Astrocyte (in vitro differentiated cells and primary cell): ENCODE results near the gene DGKB.

Experiments used
- CTCF ChIP-seq: IDR thresholded peaks from 2 replicates; pipeline ENCODE4 v1.5.1; 2011; ENCODE audit warnings: low read depth, mild to moderate bottlenecking, inconsistent platforms, low read length, moderate library complexity; ENCODE audit not compliant: insufficient read depth
- EZH2 ChIP-seq: IDR thresholded peaks from 2 replicates; pipeline ENCODE4 v1.6.1; 2012; ENCODE audit warnings: mild to moderate bottlenecking, low read length, inconsistent platforms; ENCODE audit not compliant: insufficient read depth

GRCh38 chr7:14148974-14149373 is 753.6 kb downstream of the DGKB start:
- TF ChIP-seq CTCF (no peak), EZH2 (no peak)
